ENCODE data around the gene NAT9. TPM values are rescaled to one million over a fixed set of nuclear protein-coding genes. Genes with fewer than 3 reads are reported as not detected.

Gene NAT9
- total RNA-seq, 1 donor from 2014 or later: 83.7 TPM

DNA sequence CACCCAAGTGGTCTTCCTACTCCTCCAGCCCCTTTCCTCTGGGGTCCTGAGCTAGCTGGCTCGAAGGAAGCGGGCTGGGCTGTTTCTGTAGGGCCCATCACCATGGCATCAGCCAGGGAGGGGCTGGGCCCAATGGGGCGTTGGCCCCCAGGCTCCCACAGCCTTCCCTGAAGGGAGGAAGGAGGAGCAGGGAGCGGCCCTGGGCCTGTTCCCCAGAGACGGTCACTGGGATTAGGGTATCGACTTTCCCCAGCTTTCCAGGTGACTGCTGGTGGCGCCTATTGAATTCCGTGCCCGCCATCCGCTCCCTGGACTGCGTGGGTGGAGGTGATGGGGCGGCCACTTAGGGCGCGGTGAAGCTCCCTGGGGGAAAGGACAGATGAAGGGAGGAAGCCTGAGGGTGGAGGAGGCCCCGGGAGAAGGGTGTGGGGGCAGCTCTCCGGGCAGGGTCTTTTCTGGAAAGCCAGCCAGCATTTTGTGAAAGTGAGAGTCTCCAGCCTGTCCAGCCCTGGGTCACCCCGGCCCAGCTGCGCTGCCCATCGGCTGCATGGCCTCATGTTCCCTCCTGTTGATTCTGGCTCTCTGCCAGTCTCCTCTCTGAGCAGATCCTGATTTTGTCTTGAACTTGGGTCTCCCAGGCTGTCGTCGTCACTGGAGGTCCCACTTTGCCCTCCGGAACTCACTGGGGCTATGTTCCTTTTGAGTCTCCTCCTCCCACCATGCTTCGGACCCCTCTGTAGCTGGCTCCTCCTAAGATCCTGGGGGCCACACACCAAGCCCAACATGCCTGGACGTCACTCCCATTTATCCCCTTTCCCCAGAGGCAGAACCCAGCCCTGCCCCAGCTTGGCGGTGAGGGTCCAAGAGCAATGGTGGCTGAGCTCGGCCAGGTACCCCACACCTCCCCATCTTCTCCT, 18.0 kb downstream of the NAT9 start:
- peak overlapping the region; percentile 77 for H3K27ac Mint-ChIP-seq
- H3K4me3 Mint-ChIP-seq: peak overlapping the region; percentile 22
- H3K27me3 Mint-ChIP-seq (ENCODE audit: low read depth): no peaks in the 10 kb centered on the region
- peaks cover 57% of the 10 kb centered on the region for H3K4me1 Mint-ChIP-seq
- no peak for DNase-seq (ENCODE audit: low spot score in 2 of 2, unreplicated experiment in 2 of 2)
- H3K9me3 Mint-ChIP-seq: no peaks in the 10 kb centered on the region
- H3K36me3 Mint-ChIP-seq: no peaks in the 10 kb centered on the region
- TF ChIP-seq, protein P1, sequence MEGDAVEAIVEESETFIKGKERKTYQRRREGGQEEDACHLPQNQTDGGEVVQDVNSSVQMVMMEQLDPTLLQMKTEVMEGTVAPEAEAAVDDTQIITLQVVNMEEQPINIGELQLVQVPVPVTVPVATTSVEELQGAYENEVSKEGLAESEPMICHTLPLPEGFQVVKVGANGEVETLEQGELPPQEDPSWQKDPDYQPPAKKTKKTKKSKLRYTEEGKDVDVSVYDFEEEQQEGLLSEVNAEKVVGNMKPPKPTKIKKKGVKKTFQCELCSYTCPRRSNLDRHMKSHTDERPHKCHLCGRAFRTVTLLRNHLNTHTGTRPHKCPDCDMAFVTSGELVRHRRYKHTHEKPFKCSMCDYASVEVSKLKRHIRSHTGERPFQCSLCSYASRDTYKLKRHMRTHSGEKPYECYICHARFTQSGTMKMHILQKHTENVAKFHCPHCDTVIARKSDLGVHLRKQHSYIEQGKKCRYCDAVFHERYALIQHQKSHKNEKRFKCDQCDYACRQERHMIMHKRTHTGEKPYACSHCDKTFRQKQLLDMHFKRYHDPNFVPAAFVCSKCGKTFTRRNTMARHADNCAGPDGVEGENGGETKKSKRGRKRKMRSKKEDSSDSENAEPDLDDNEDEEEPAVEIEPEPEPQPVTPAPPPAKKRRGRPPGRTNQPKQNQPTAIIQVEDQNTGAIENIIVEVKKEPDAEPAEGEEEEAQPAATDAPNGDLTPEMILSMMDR (IDR thresholded peaks at IDR 0.05; ENCODE audit: unreplicated experiment): no peak

DNA sequence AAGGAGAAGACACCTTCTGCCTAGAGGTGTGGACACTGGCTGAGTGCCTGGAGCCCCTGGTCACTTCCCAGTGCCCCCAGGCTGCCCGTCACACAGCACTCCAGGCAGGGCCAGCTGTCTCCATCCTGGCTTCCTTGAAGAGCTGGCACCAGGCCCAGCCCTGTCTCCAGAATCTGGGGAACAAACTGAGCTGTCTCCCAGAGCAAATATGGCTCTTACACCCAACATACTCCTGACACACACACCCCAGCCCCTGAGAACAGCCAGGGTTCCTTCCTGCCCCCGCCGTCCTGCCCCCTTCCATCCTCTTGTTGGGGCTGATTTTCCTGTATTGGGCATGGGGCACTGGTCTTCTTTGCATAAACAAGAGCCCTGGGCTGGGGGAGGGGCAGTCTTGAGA, 18.6 kb downstream of the NAT9 start:
- Mint-ChIP-seq H3K27ac (peak overlapping the region; percentile 30), H3K9me3 (no peaks in the 10 kb centered on the region), H3K36me3 (peaks cover 4% of the 10 kb centered on the region), H3K27me3 (ENCODE audit: low read depth) (no peaks in the 10 kb centered on the region), H3K4me1 (peaks cover 51% of the 10 kb centered on the region), H3K4me3 (no peak overlapping the region)
- TF ChIP-seq, protein P1 (IDR thresholded peaks at IDR 0.05; ENCODE audit: unreplicated experiment): no peak
- no peak for DNase-seq (ENCODE audit: low spot score in 2 of 2, unreplicated experiment in 2 of 2)

DNA sequence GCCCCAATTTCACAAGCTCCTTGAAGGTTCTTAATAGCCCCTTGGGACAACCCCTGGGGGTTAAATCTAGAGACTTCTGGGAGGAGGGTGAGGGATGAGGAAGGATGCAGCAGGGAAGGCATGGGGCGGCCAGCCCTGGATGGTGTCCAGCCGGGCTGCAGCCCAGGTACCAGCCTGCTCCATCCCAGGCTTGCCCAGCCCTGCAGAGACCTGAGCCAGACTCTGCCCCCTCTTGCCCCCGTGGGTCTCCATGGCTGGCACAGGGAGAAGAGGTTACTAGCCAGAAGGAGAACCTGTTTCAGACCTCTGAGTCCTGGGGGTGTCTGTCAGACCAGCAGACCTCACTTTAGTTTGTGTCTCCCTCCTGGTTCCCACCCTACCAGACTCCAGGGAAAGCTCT, 19.3 kb downstream of the NAT9 start:
- Mint-ChIP-seq H3K27me3 (ENCODE audit: low read depth) (no peaks in the 10 kb centered on the region), H3K4me1 (peaks cover 51% of the 10 kb centered on the region), H3K4me3 (no peak overlapping the region), H3K27ac (peak overlapping the region; percentile 9), H3K9me3 (no peaks in the 10 kb centered on the region), H3K36me3 (peaks cover 8% of the 10 kb centered on the region)
- no peak for DNase-seq (ENCODE audit: low spot score in 2 of 2, unreplicated experiment in 2 of 2)
- TF ChIP-seq, protein P1 (IDR thresholded peaks at IDR 0.05; ENCODE audit: unreplicated experiment): no peak

DNA sequence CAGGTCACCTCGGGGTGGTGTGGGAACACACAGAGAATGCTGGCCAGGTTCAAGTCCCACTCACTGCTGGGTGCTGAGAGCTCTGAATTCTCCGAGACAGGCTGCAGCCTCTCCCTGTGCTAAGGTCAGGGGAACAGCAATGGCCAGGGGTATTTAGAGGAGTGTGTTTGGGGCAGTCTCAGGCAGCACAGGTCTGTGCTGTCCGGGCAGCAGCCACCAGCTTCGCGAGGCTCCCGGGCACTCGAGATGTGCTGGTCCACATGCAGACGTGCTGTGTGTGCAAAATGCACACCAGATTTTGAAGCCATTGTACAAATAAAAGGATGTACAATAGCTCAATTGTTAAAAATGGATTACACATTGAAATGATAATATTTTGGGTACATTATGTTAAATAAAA, 20.6 kb downstream of the NAT9 start:
- no peak for DNase-seq (ENCODE audit: low spot score in 2 of 2, unreplicated experiment in 2 of 2)
- Mint-ChIP-seq H3K27me3 (ENCODE audit: low read depth) (no peaks in the 10 kb centered on the region), H3K27ac (no peak overlapping the region), H3K4me3 (no peak overlapping the region), H3K4me1 (peaks cover 46% of the 10 kb centered on the region), H3K9me3 (no peaks in the 10 kb centered on the region), H3K36me3 (peaks cover 8% of the 10 kb centered on the region)
- TF ChIP-seq, protein P1 (IDR thresholded peaks at IDR 0.05; ENCODE audit: unreplicated experiment): no peak

DNA sequence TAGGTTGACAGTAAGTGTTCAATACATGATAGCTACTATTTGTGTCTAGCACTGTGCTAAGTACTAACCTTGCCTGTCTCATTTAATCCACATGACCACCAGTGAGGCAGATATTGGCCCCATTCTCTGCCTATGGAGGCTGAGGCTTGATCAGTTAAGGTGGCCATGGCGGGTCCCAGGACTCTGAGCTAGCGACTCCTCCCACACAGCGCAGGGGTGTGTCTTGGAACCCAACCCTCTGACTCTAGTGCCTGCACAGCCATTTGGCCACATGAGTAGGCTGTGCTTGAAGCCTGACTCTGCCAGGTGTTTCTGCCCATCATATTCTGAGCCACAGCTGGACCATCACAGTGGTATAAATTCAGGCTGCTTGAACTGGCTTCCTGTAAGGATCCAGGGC, 21.3 kb downstream of the NAT9 start:
- Mint-ChIP-seq H3K4me1 (peaks cover 45% of the 10 kb centered on the region), H3K27me3 (ENCODE audit: low read depth) (no peaks in the 10 kb centered on the region), H3K4me3 (no peak overlapping the region), H3K9me3 (no peaks in the 10 kb centered on the region), H3K36me3 (peaks cover 8% of the 10 kb centered on the region), H3K27ac (no peak overlapping the region)
- TF ChIP-seq, protein P1 (IDR thresholded peaks at IDR 0.05; ENCODE audit: unreplicated experiment): no peak
- no peak for DNase-seq (ENCODE audit: low spot score in 2 of 2, unreplicated experiment in 2 of 2)
